ENCODE measurements around the gene PPT1.

The PPT1 gene

GRCh38 chr1:40024671-40025070, 72.4 kb downstream of the PPT1 start (continued):
- TF ChIP-seq PRDM1 (tag by site-specific recombination; IDR thresholded peaks at IDR 0.05) = no peak
- no peak for TF ChIP-seq KLF17 (tag by site-specific recombination; IDR thresholded peaks at IDR 0.05)
- TF ChIP-seq ZFP69B (tag by site-specific recombination; IDR thresholded peaks at IDR 0.05) = no peak
- TF ChIP-seq AEBP2 (tag by site-specific recombination; IDR thresholded peaks at IDR 0.05; ENCODE audit: borderline replicate concordance) = no peak
- TF ChIP-seq ZNF18 (tag by site-specific recombination; IDR thresholded peaks at IDR 0.05) = no peak
- no peak for TF ChIP-seq ZBTB49 (tag by site-specific recombination; IDR thresholded peaks at IDR 0.05; ENCODE audit: low read depth)

GRCh38 chr1:40023379-40023944, 73.6 kb downstream of the PPT1 start:
- H3K27ac ChIP-seq (ENCODE audit: extremely low read depth, low read depth, low read length) = no peak overlapping the region
- POLR2A ChIA-PET = interaction anchor here (0.7 kb wide), 1 partner anchor 15 kb away, joined by 4 read pairs; no protein-coding TSS in a partner anchor
- no peak overlapping the region for H3K4me3 ChIP-seq (ENCODE audit: low read depth, low read length)
- CTCF ChIA-PET = interaction anchor here (0.6 to 2.7 kb wide), 2 partner anchors 9 to 293 kb away, joined by 3 to 11 read pairs; no protein-coding TSS in a partner anchor
- no peaks in the 10 kb centered on the region for H3K4me1 ChIP-seq (ENCODE audit: control insufficient read depth, insufficient read depth, low read length)
- no peaks in the 10 kb centered on the region for H3K9me3 ChIP-seq (ENCODE audit: control insufficient read depth, insufficient read depth, low read depth, low read length)
- no peak for TF ChIP-seq ZNF366 (tag by site-specific recombination; conservative IDR thresholded peaks at IDR 0.05)
- TF ChIP-seq INSM2 (tag by site-specific recombination; IDR thresholded peaks at IDR 0.05) = no peak
- no peak for TF ChIP-seq ZXDB (tag by site-specific recombination; IDR thresholded peaks at IDR 0.05)
- no peaks in the 10 kb centered on the region for H3K36me3 ChIP-seq (ENCODE audit: control insufficient read depth in 2 of 2, insufficient read depth in 1 of 2, low read length in 2 of 2)
